Measurements from ENCODE around the gene UMOD. TPM values are rescaled to one million over a fixed set of nuclear protein-coding genes. Genes with fewer than 3 reads are reported as not detected.
A peak's percentile ranks its signal among the peaks of the same experiment; 100 is the strongest.

UMOD gene
- polyA plus RNA-seq, 1 donor from 2014 or later = not detected

- H3K4me1 Mint-ChIP-seq = peaks cover 0 to 7% (median 2%) of the 10 kb centered on the region in 3 donors
- H3K36me3 Mint-ChIP-seq = no peaks in the 10 kb centered on the region
- H3K9me3 Mint-ChIP-seq = no peaks in the 10 kb centered on the region
- H3K4me3 Mint-ChIP-seq = no peak overlapping the region
- H3K27ac Mint-ChIP-seq = no peak overlapping the region
- H3K27me3 Mint-ChIP-seq = peaks cover 6% of the 10 kb centered on the region
These were observed 30.9 kb upstream of the UMOD start for GRCh38 chr16:20383106-20384029.

GRCh38 chr16:20382202-20382948 lies 29.9 kb upstream of the UMOD start:
- Mint-ChIP-seq H3K4me3 (no peak overlapping the region), H3K4me1 (peaks cover 0 to 7% (median 2%) of the 10 kb centered on the region in 3 donors), H3K36me3 (no peaks in the 10 kb centered on the region), H3K9me3 (no peaks in the 10 kb centered on the region), H3K27ac (no peak overlapping the region), H3K27me3 (peaks cover 6% of the 10 kb centered on the region)

DNA sequence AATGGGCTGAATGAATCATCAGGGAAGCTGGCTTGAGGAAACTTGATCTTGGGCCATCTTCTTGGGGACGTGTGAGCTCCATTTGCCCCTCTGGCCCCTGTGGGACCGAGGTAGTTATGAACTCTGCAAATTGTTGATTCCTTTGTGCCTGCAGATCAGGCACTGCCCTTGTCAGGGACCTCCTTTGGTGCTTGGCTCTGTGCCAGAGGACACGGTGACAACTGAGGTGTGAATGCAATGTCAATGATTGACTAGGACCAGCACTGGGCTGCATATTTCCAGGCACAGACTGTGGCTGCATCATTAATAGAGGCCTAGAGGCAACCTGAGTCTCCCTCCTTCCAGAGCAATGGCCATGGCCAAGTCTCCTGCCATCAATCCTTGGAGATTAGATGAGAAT lies 28.3 kb upstream of the UMOD start:
- Mint-ChIP-seq H3K4me1 (peaks cover 0 to 6% (median 2%) of the 10 kb centered on the region in 3 donors), H3K36me3 (no peaks in the 10 kb centered on the region), H3K27ac (no peak overlapping the region), H3K27me3 (peaks cover 2% of the 10 kb centered on the region), H3K4me3 (no peak overlapping the region), H3K9me3 (peaks cover 0 to 3% (median 0%) of the 10 kb centered on the region in 3 donors)

- peaks cover 3% of the 10 kb centered on the region for H3K36me3 Mint-ChIP-seq
- no peak overlapping the region for H3K4me3 Mint-ChIP-seq
- H3K4me1 Mint-ChIP-seq = no peaks in the 10 kb centered on the region
- H3K27me3 Mint-ChIP-seq = peaks cover 9% of the 10 kb centered on the region
- H3K27ac Mint-ChIP-seq = no peak overlapping the region
- H3K9me3 Mint-ChIP-seq = peaks cover 0 to 3% (median 2%) of the 10 kb centered on the region in 3 donors
These were observed 24.7 kb upstream of the UMOD start for GRCh38 chr16:20377181-20377580.

DNA sequence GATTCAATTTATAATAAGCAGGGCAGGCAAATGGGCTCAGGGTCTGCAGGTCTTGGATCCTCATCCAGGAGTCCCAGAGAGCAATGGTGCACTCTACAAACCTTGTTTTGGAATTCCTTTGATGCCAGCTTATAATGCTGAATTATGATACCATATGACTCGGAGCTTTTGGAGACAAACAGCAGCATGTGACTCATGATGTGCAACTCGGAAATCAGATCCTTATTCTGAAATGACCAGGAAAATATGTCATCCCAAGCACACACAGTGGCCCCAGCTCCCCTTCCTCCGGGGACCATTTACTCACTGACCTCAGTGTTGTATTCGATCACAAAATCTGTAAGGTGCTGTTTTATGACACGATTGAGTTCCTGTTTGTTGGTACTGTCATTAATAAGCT lies 20.2 kb upstream of the UMOD start:
- Mint-ChIP-seq H3K27ac (no peak overlapping the region), H3K4me3 (no peak overlapping the region), H3K27me3 (peaks cover 7% of the 10 kb centered on the region), H3K4me1 (no peaks in the 10 kb centered on the region), H3K36me3 (peaks cover 3% of the 10 kb centered on the region), H3K9me3 (peaks cover 0 to 6% (median 2%) of the 10 kb centered on the region in 3 donors)

DNA sequence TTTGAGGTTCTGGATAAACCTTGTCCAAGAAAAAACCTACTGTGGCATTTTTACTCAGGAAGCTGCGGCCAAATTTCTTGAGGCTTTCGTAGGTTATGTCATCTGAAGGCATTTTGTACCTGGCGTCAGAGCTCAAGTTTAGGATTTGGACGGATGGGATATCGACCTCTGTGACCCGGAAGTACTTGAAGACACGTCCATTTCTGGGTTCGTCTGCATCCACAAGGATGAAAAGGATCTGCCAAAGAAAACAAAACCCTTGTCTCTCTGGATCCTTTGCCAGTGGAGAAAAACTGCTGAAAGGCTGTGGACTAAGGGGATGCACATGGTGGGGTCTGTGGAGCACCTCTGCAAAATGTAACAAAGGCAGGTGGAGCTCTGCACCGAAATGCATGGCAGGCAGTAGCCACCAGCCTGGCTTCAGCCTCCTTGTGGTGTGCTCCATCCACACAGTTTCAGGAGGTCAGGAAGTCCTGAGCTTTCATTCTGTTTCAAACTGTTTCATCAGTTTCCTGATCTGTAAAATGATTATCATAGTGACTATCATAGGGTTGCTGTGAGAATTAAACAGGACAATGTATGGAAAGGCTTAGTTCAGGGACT lies 17.0 kb upstream of the UMOD start:
- H3K27me3 Mint-ChIP-seq = peaks cover 8% of the 10 kb centered on the region
- peaks cover 0 to 5% (median 2%) of the 10 kb centered on the region in 3 donors for H3K9me3 Mint-ChIP-seq
- no peak overlapping the region for H3K4me3 Mint-ChIP-seq
- H3K27ac Mint-ChIP-seq = no peak overlapping the region
- no peaks in the 10 kb centered on the region for H3K4me1 Mint-ChIP-seq
- H3K36me3 Mint-ChIP-seq = peaks cover 3% of the 10 kb centered on the region

GRCh38 chr16:20364051-20364450 lies 11.5 kb upstream of the UMOD start:
- no peak overlapping the region for H3K4me3 Mint-ChIP-seq
- peaks cover 0 to 7% (median 2%) of the 10 kb centered on the region in 3 donors for H3K9me3 Mint-ChIP-seq
- H3K27me3 Mint-ChIP-seq = peaks cover 7% of the 10 kb centered on the region
- no peak overlapping the region for H3K27ac Mint-ChIP-seq
- H3K36me3 Mint-ChIP-seq = no peaks in the 10 kb centered on the region
- no peaks in the 10 kb centered on the region for H3K4me1 Mint-ChIP-seq

- peaks cover 0 to 4% (median 2%) of the 10 kb centered on the region in 3 donors for H3K9me3 Mint-ChIP-seq
- H3K27ac Mint-ChIP-seq = peak overlapping the region in 1 of 3 donors; percentile 25
- peaks cover 7% of the 10 kb centered on the region for H3K27me3 Mint-ChIP-seq
- H3K4me3 Mint-ChIP-seq = no peak overlapping the region
- no peaks in the 10 kb centered on the region for H3K4me1 Mint-ChIP-seq
- no peaks in the 10 kb centered on the region for H3K36me3 Mint-ChIP-seq
These were observed 10.7 kb upstream of the UMOD start for GRCh38 chr16:20363191-20363590.

- no peaks in the 10 kb centered on the region for H3K4me1 Mint-ChIP-seq
- peaks cover 12% of the 10 kb centered on the region for H3K27me3 Mint-ChIP-seq
- peaks cover 0 to 4% (median 3%) of the 10 kb centered on the region in 3 donors for H3K9me3 Mint-ChIP-seq
- no peak overlapping the region for H3K27ac Mint-ChIP-seq
- H3K4me3 Mint-ChIP-seq = no peak overlapping the region
- no peaks in the 10 kb centered on the region for H3K36me3 Mint-ChIP-seq
These were observed 7.5 kb upstream of the UMOD start for GRCh38 chr16:20359997-20360396.

- H3K36me3 Mint-ChIP-seq = no peaks in the 10 kb centered on the region
These were observed 2.7 kb upstream of the UMOD start for GRCh38 chr16:20355114-20355782.

GRCh38 chr16:20353379-20353778 lies 864 bp upstream of the UMOD start:
- Mint-ChIP-seq H3K9me3 (peaks cover 0 to 7% (median 2%) of the 10 kb centered on the region in 3 donors), H3K27ac (no peak overlapping the region)

More at GRCh38 chr16:20355114-20355782, 2.7 kb upstream of the UMOD start:
- Mint-ChIP-seq H3K9me3 (peaks cover 0 to 9% (median 4%) of the 10 kb centered on the region in 3 donors), H3K27ac (no peak overlapping the region), H3K4me3 (no peak overlapping the region), H3K4me1 (no peaks in the 10 kb centered on the region), H3K27me3 (peaks cover 9% of the 10 kb centered on the region)

GRCh38 chr16:20349615-20350014 lies 2.9 kb downstream of the UMOD start:
- no peaks in the 10 kb centered on the region for H3K4me1 Mint-ChIP-seq
- peaks cover 0 to 2% (median 0%) of the 10 kb centered on the region in 3 donors for H3K9me3 Mint-ChIP-seq
- no peak overlapping the region for H3K4me3 Mint-ChIP-seq
- peaks cover 3% of the 10 kb centered on the region for H3K27me3 Mint-ChIP-seq
- H3K27ac Mint-ChIP-seq = no peak overlapping the region
- no peaks in the 10 kb centered on the region for H3K36me3 Mint-ChIP-seq

More at GRCh38 chr16:20353379-20353778, 864 bp upstream of the UMOD start:
- Mint-ChIP-seq H3K27me3 (peaks cover 10% of the 10 kb centered on the region), H3K4me1 (no peaks in the 10 kb centered on the region), H3K4me3 (no peak overlapping the region), H3K36me3 (no peaks in the 10 kb centered on the region)

- H3K4me3 Mint-ChIP-seq = no peak overlapping the region
- H3K27ac Mint-ChIP-seq = no peak overlapping the region
- H3K4me1 Mint-ChIP-seq = no peaks in the 10 kb centered on the region
- H3K9me3 Mint-ChIP-seq = no peaks in the 10 kb centered on the region
- H3K27me3 Mint-ChIP-seq = peaks cover 3% of the 10 kb centered on the region
- no peaks in the 10 kb centered on the region for H3K36me3 Mint-ChIP-seq
These were observed 3.9 kb downstream of the UMOD start for GRCh38 chr16:20348365-20349185.
